ENCODE results near the gene CAPN11. TPM values are rescaled to one million over a fixed set of nuclear protein-coding genes. Genes with fewer than 3 reads are reported as not detected.
A peak's percentile ranks its signal among the peaks of the same experiment; 100 is the strongest.

The CAPN11 gene
- total RNA-seq, 4 donors from 2014 or later = 0.22 to 1.7 TPM; not detected in 2

DNA sequence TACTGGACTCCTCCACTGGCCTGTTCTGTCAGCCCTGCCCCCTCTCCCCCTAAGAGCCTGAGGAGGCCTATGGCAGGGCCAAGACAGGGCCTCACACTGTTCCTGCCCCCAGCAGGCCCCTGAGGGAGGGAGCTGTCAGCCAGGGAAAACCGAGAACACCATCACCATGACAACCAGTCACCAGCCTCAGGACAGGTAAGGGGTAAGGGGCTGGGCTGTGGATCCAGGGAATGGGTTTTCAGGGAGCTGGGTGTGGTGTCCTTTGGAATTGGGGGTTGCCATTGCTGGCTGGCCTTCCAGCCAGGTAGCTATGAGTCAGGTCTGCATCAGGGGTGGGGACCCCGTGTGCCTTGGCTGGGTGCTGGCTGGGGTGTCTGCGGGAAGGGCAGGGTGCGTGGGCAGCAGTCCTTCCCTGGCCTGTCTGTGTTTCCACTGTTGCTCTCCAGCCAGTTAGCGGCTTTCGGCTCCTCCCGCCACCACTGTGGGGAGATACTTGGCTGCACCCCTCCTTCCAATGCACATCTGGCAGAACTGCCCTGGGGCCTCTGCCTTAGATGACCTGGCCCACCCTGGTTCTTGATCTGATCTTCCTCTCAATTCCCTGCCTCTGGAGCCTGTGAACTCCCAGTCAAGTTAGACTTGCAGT is 68.7 kb downstream of the CAPN11 start:
- intact Hi-C loops (cut with DNase I) = no loop called here
- peaks cover 14 to 24% of the 10 kb centered on the region in 2 donors for H3K36me3 ChIP-seq
- H3K4me3 ChIP-seq (replicated peaks in 1 of 3) = no peak overlapping the region
- 79 to 80% methylated on average over 6 to 7 of the region's 7 CpGs for whole genome bisulfite sequencing, 2 donors
- H3K4me1 ChIP-seq = peaks cover 24 to 52% of the 10 kb centered on the region in 2 donors
- DNase-seq = no peak
- peak overlapping the region in 2 of 3 donors; percentile 31 to 41 for H3K27ac ChIP-seq
- no peak for TF ChIP-seq POLR2A (IDR thresholded peaks at IDR 0.05)
- TF ChIP-seq, protein P1, sequence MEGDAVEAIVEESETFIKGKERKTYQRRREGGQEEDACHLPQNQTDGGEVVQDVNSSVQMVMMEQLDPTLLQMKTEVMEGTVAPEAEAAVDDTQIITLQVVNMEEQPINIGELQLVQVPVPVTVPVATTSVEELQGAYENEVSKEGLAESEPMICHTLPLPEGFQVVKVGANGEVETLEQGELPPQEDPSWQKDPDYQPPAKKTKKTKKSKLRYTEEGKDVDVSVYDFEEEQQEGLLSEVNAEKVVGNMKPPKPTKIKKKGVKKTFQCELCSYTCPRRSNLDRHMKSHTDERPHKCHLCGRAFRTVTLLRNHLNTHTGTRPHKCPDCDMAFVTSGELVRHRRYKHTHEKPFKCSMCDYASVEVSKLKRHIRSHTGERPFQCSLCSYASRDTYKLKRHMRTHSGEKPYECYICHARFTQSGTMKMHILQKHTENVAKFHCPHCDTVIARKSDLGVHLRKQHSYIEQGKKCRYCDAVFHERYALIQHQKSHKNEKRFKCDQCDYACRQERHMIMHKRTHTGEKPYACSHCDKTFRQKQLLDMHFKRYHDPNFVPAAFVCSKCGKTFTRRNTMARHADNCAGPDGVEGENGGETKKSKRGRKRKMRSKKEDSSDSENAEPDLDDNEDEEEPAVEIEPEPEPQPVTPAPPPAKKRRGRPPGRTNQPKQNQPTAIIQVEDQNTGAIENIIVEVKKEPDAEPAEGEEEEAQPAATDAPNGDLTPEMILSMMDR (IDR thresholded peaks at IDR 0.05) = no peak
- no peaks in the 10 kb centered on the region for H3K27me3 ChIP-seq
- H3K9me3 ChIP-seq = no peaks in the 10 kb centered on the region

DNA sequence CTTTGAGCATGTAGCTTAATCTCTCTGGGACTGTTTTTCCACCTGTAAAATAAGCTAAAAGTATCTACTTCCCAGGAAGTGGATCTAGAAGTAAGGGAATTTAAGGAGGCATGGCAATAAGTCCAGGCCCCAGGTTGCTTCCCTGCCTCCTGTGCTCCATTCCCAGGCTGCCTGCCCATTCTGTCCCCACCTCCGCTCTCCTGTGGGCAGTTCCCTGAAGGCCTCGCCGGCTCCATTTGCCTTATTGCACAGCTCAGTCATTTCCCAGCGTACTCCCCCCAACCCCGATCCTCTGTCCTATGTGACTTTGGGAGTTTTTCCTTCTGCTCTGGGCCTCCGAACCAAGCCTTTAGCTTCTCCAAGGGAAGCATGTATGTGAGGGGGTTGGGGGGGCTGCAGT is 69.4 kb downstream of the CAPN11 start:
- 94% methylated on average over 6 of the region's 6 CpGs for WGBS, 2 donors
- Histone ChIP-seq H3K9me3 (no peaks in the 10 kb centered on the region), H3K27ac (peak overlapping the region in 1 of 3 donors; percentile 31), H3K4me1 (peaks cover 17 to 52% of the 10 kb centered on the region in 2 donors), H3K27me3 (no peaks in the 10 kb centered on the region), H3K36me3 (peaks cover 14 to 29% of the 10 kb centered on the region in 2 donors), H3K4me3 (replicated peaks in 1 of 3) (no peak overlapping the region)
- no peak for DNase-seq
- intact Hi-C loops (cut with DNase I) = no loop called here
- TF ChIP-seq POLR2A (IDR thresholded peaks at IDR 0.05) = no peak
- TF ChIP-seq, protein P1 (IDR thresholded peaks at IDR 0.05) = no peak

DNA sequence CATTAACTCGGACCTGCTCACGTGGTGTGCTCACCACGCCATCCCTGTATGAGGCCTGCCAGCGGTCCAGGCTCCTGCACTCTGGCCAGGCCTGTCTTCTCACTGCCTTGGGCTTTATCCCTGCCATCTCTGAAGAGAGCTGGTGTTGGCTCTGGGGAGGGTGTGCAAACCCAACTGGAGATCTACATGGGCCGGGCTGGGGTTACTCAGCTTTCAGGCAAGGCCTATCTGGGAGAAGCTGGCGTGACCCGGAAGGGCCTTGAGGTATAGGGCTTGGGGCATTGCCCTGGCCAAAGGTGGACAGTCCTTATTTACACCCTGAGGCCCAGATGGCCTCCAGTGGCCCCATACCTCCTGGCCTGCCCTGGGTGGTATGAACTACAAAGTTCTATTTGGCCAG is 69.8 kb downstream of the CAPN11 start:
- H3K27me3 ChIP-seq = no peaks in the 10 kb centered on the region
- H3K9me3 ChIP-seq = no peaks in the 10 kb centered on the region
- intact Hi-C loops (cut with DNase I) = no loop called here
- H3K27ac ChIP-seq = no peak overlapping the region
- peaks cover 21 to 54% of the 10 kb centered on the region in 2 donors for H3K4me1 ChIP-seq
- WGBS, 2 donors = 90 to 96% methylated on average over 4 to 7 of the region's 7 CpGs
- peaks cover 14 to 30% of the 10 kb centered on the region in 2 donors for H3K36me3 ChIP-seq
- no peak for DNase-seq
- no peak overlapping the region for H3K4me3 ChIP-seq (replicated peaks in 1 of 3)
- TF ChIP-seq POLR2A (IDR thresholded peaks at IDR 0.05) = no peak
- TF ChIP-seq, protein P1 (IDR thresholded peaks at IDR 0.05) = no peak

DNA sequence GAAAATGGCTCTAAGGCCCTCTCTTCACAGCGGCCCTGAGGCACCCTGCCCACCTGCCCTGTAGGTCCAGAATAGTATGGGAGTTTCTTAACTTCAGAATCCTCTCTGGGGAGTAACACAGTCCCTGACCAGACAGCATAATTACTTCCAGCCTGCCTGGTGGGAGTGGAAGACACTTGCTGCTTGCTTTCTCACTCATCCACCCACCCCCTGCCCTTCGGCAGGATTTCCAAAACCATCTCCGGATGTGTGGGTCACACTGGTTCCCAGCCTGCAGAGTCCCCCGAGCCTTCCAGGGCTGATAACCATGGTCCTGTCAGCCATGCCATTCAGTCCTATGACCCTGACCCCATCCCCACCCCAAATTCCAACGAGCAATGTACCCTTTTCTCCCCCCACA is 70.2 kb downstream of the CAPN11 start:
- DNase-seq = no peak
- TF ChIP-seq, protein P1 (IDR thresholded peaks at IDR 0.05) = no peak
- TF ChIP-seq POLR2A (IDR thresholded peaks at IDR 0.05) = no peak
- Histone ChIP-seq H3K9me3 (no peaks in the 10 kb centered on the region), H3K36me3 (peaks cover 14 to 30% of the 10 kb centered on the region in 2 donors), H3K4me1 (peaks cover 23 to 55% of the 10 kb centered on the region in 2 donors), H3K4me3 (replicated peaks in 1 of 3) (no peak overlapping the region), H3K27me3 (no peaks in the 10 kb centered on the region), H3K27ac (no peak overlapping the region)
- WGBS, 2 donors = 80 to 88% methylated on average over 5 of the region's 5 CpGs
- intact Hi-C loops (cut with DNase I) = no loop called here

DNA sequence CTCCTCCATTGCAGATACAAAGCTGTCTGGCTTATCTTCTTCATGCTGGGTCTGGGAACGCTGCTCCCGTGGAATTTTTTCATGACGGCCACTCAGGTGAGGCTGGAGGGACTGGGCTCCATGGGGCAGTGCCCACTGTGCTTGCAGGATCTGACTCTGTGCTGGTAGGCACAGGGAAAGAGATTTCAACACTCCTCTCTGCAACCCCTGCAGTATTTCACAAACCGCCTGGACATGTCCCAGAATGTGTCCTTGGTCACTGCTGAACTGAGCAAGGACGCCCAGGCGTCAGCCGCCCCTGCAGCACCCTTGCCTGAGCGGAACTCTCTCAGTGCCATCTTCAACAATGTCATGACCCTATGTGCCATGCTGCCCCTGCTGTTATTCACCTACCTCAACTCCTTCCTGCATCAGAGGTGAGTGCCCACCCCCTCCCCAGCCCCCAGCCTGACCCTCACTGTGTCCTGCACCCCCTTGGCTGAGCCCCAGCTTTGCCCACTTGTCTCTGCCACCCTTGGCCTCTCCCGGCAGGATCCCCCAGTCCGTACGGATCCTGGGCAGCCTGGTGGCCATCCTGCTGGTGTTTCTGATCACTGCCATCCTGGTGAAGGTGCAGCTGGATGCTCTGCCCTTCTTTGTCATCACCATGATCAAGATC is 70.9 kb downstream of the CAPN11 start:
- no peaks in the 10 kb centered on the region for H3K9me3 ChIP-seq
- no peak overlapping the region for H3K27ac ChIP-seq
- H3K4me1 ChIP-seq = peaks cover 23 to 55% of the 10 kb centered on the region in 2 donors
- DNase-seq = no peak
- WGBS, 2 donors = 90 to 91% methylated on average over 10 to 11 of the region's 11 CpGs
- TF ChIP-seq, protein P1 (IDR thresholded peaks at IDR 0.05) = no peak
- TF ChIP-seq POLR2A (IDR thresholded peaks at IDR 0.05) = no peak
- H3K36me3 ChIP-seq = peaks cover 14 to 30% of the 10 kb centered on the region in 2 donors
- no peaks in the 10 kb centered on the region for H3K27me3 ChIP-seq
- H3K4me3 ChIP-seq (replicated peaks in 1 of 3) = no peak overlapping the region
- intact Hi-C loops (cut with DNase I) = loop anchor here (10.0 kb wide), 1 partner anchor 135 kb away; no protein-coding TSS in a partner anchor

Data from thyroid gland (tissue), 4 donors.